Skeletal muscle satellite cell (primary cell): ENCODE results near the gene MYH10.

ENCODE experiments used
- H3K27me3 ChIP-seq: 2 replicates; pipeline ENCODE4 v1.7.0; 2013; ENCODE audit warnings: low read length; ENCODE audit not compliant: control insufficient read depth, insufficient read depth
- H3K36me3 ChIP-seq: 2 replicates; pipeline ENCODE4 v1.7.0; 2013; ENCODE audit warnings: mild to moderate bottlenecking, control low read depth, low read length; ENCODE audit not compliant: insufficient read depth
- H3K4me1 ChIP-seq: 2 replicates; pipeline ENCODE4 v1.7.0; 2013; ENCODE audit warnings: low read length; ENCODE audit not compliant: control insufficient read depth, insufficient read depth
- H3K4me2 ChIP-seq: 2 replicates; pipeline ENCODE4 v1.7.0; 2013; ENCODE audit warnings: mild to moderate bottlenecking, low read length
- H3K4me3 ChIP-seq: 2 replicates; pipeline ENCODE4 v1.7.0; 2013; ENCODE audit warnings: low read length
- H3K9ac ChIP-seq: 2 replicates; pipeline ENCODE4 v1.7.0; 2013; ENCODE audit warnings: mild to moderate bottlenecking, low read depth, low read length, moderate library complexity
- H3K9me3 ChIP-seq: replicated peaks from 2 replicates; pipeline ENCODE4 v1.7.0; 2013; ENCODE audit warnings: mild to moderate bottlenecking, control low read depth, low read length

Gene MYH10

DNA sequence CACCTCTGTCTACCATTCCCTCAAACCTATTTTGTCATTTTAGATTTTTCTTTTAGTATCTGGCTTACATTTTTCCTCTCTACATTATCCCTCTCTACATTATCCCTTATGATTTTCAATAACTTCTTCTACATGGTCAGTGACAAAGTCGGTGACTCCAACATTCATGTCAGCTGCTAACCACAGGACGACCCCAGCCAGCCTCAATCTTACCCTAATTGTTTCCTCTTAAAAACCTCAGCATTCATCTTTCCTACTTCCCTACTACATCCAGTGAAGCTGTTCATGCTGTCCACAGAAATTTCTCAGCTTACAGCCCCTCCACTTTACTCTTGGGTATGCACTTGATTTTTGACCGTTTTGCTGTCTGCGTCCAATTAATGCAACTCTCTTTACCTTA, 8.3 kb downstream of the MYH10 start:
- H3K4me3 ChIP-seq: no peak overlapping the region
- H3K36me3 ChIP-seq: peaks cover 7% of the 10 kb centered on the region
- no peak overlapping the region for H3K4me2 ChIP-seq
- no peak overlapping the region for H3K9ac ChIP-seq
- no peaks in the 10 kb centered on the region for H3K27me3 ChIP-seq
- no peaks in the 10 kb centered on the region for H3K9me3 ChIP-seq
- H3K4me1 ChIP-seq: peaks cover 16% of the 10 kb centered on the region

DNA sequence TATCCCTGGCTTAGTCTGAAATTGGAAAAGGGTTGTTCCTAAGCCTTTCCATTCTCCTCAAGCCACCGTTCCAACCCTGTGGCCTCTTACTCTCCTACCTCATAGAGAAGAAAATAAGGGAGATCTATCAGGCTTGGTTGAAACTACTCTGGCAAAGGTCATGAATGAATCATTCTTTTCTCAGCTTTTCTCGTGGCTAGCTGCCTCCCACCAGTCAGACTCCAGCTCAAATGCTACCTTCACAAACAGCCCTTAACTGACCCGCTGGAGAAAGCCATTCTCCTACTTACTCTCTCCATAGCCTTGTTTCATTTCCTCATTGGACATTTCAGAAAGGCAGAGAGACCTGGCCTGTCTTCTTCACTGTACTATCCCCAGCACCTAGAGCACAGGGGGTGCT, 8.9 kb downstream of the MYH10 start:
- Histone ChIP-seq H3K9me3 (no peaks in the 10 kb centered on the region), H3K9ac (no peak overlapping the region), H3K4me2 (no peak overlapping the region), H3K27me3 (no peaks in the 10 kb centered on the region), H3K4me3 (no peak overlapping the region), H3K4me1 (peaks cover 16% of the 10 kb centered on the region), H3K36me3 (peaks cover 7% of the 10 kb centered on the region)

DNA sequence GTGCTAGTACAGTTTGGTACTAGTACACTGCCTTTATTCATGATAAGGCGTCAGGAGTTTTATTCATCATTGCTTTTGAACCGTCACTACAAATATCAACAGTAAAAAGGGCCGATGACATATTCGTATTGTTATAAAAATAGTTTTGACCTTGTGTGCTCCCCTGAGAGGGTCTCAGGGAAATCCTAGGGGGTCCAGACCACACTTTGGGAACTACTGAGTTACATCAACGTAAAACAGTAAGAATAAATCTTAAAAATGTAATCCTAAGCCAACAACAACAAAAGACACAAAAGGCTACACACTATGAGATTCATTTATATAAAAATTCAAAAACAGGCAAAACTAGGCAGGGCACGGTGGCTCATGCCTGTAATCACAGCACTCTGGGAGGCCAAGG, 11.2 kb downstream of the MYH10 start:
- Histone ChIP-seq H3K4me2 (no peak overlapping the region), H3K9me3 (no peaks in the 10 kb centered on the region), H3K9ac (no peak overlapping the region), H3K27me3 (no peaks in the 10 kb centered on the region), H3K4me1 (peaks cover 14% of the 10 kb centered on the region), H3K36me3 (peaks cover 7% of the 10 kb centered on the region), H3K4me3 (no peak overlapping the region)

- Histone ChIP-seq H3K4me1 (peaks cover 10% of the 10 kb centered on the region), H3K9ac (no peak overlapping the region), H3K36me3 (peaks cover 7% of the 10 kb centered on the region), H3K4me3 (no peak overlapping the region), H3K4me2 (no peak overlapping the region), H3K27me3 (no peaks in the 10 kb centered on the region), H3K9me3 (no peaks in the 10 kb centered on the region)
These were observed 11.7 kb downstream of the MYH10 start for GRCh38 chr17:8618825-8619224.

- no peaks in the 10 kb centered on the region for H3K36me3 ChIP-seq
- peaks cover 9% of the 10 kb centered on the region for H3K4me1 ChIP-seq
- no peak overlapping the region for H3K9ac ChIP-seq
- no peaks in the 10 kb centered on the region for H3K9me3 ChIP-seq
- H3K27me3 ChIP-seq: no peaks in the 10 kb centered on the region
- no peak overlapping the region for H3K4me3 ChIP-seq
- no peak overlapping the region for H3K4me2 ChIP-seq
These were observed 15.5 kb downstream of the MYH10 start for GRCh38 chr17:8614988-8615387.

DNA sequence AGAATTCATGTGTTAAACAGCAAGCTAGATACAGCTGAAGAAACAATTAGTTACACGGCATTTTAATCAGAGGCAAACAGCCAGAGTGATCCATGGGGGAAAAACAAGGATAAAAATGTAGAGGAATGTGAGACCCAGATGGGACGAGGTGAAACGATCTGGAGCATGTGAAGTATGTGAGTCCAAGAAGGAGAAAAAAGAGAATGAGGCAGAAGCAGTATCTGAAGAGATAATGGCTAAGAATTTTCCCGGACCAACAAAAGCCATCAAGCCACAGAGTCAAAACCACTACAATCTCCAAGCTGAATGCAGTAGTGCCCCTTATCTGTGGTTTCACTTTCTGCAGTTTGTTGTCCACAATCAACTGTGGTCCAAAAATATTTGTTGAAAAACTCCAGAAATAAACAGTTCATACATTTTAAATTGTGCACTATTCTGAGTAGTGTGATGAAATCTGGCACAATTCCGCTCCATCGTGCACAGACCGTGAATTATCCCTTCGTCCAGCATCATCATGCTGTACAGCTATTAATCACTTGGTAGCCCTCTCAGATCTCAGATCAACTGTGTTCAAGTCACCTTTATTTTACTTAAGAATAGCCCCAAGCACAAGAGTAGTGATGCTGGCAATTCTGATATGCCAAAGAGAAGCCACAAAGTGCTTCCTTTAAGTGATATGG, 18.8 kb downstream of the MYH10 start:
- H3K27me3 ChIP-seq: no peaks in the 10 kb centered on the region
- H3K9ac ChIP-seq: peak overlapping the region; percentile 55
- peaks cover 9% of the 10 kb centered on the region for H3K4me1 ChIP-seq
- H3K9me3 ChIP-seq: no peaks in the 10 kb centered on the region
- H3K36me3 ChIP-seq: no peaks in the 10 kb centered on the region
- peak overlapping the region; percentile 53 for H3K4me3 ChIP-seq
- H3K4me2 ChIP-seq: peak overlapping the region; percentile 75

GRCh38 chr17:8611137-8611536, 19.4 kb downstream of the MYH10 start:
- peaks cover 9% of the 10 kb centered on the region for H3K4me1 ChIP-seq
- H3K4me3 ChIP-seq: peak overlapping the region; percentile 53
- H3K9me3 ChIP-seq: no peaks in the 10 kb centered on the region
- H3K27me3 ChIP-seq: no peaks in the 10 kb centered on the region
- H3K4me2 ChIP-seq: peak overlapping the region; percentile 75
- H3K9ac ChIP-seq: peak overlapping the region; percentile 55
- H3K36me3 ChIP-seq: no peaks in the 10 kb centered on the region

GRCh38 chr17:8610558-8610957, 20.0 kb downstream of the MYH10 start:
- Histone ChIP-seq H3K36me3 (no peaks in the 10 kb centered on the region), H3K9me3 (no peaks in the 10 kb centered on the region), H3K4me1 (peaks cover 9% of the 10 kb centered on the region), H3K27me3 (no peaks in the 10 kb centered on the region), H3K9ac (no peak overlapping the region), H3K4me2 (no peak overlapping the region), H3K4me3 (no peak overlapping the region)

DNA sequence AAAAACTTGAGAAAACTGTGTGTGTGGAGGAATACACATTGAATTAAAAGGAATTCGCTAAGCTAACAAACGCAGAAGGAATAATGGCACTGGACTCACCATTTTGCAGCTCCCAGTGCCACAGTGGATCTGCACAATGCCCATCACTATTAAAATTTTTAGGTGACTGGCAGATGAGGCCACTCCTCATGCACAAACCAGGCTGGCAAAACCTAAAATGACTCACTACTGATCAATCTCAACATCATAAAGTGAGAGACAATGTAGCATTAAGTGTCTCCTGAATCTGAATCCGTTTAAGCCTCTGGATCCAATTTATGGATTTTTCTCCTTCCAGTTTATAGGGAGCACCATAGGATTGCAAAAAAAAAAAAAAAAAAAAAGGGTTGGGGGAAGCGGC, 20.6 kb downstream of the MYH10 start:
- peaks cover 9% of the 10 kb centered on the region for H3K4me1 ChIP-seq
- no peaks in the 10 kb centered on the region for H3K27me3 ChIP-seq
- no peaks in the 10 kb centered on the region for H3K9me3 ChIP-seq
- H3K4me3 ChIP-seq: no peak overlapping the region
- H3K4me2 ChIP-seq: no peak overlapping the region
- no peaks in the 10 kb centered on the region for H3K36me3 ChIP-seq
- no peak overlapping the region for H3K9ac ChIP-seq

GRCh38 chr17:8608001-8608400, 22.5 kb downstream of the MYH10 start:
- H3K4me1 ChIP-seq: peaks cover 9% of the 10 kb centered on the region
- H3K9me3 ChIP-seq: no peaks in the 10 kb centered on the region
- no peak overlapping the region for H3K4me3 ChIP-seq
- no peak overlapping the region for H3K9ac ChIP-seq
- H3K36me3 ChIP-seq: no peaks in the 10 kb centered on the region
- H3K4me2 ChIP-seq: no peak overlapping the region
- H3K27me3 ChIP-seq: no peaks in the 10 kb centered on the region

DNA sequence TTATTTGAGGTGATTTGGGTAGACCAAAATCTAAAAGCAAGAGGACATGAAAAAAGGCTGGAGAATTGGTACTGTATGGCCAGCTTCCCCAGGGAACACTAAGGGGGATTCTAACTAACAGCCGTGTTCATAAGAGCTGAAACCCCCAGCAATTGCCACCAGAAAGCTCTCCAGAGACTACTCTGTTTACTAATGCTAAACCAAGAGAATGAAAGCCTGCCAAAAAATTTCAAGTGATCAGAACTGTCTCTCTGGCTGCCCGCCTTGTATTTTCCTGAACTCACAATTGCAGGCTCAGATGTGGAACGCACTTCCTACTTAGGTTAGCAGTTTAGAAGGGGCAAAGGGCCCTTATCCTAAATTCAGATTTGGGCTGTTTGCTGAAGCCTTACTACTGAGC, 24.1 kb downstream of the MYH10 start:
- no peaks in the 10 kb centered on the region for H3K36me3 ChIP-seq
- no peak overlapping the region for H3K9ac ChIP-seq
- no peak overlapping the region for H3K4me2 ChIP-seq
- no peaks in the 10 kb centered on the region for H3K27me3 ChIP-seq
- H3K4me3 ChIP-seq: no peak overlapping the region
- H3K4me1 ChIP-seq: peaks cover 6% of the 10 kb centered on the region
- H3K9me3 ChIP-seq: no peaks in the 10 kb centered on the region

DNA sequence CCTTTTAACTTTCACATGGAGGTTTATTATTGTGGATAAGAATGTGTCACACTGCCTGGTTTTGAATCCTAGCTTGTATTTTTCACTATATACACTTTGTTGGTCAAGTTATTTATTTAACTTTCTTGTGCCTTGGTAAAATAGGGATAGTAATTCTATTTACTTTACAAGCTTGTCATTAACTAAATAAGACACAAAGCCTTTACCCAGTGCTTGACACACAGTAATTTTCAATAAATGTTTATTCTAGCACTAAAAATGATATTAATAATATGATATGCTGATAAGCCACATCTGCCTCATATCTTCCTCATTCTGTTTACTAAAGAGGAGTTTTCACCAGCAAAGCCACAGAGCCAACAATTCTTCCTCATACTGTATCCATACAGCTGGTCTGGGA, 27.8 kb downstream of the MYH10 start:
- Histone ChIP-seq H3K9me3 (no peaks in the 10 kb centered on the region), H3K36me3 (no peaks in the 10 kb centered on the region), H3K9ac (no peak overlapping the region), H3K4me1 (no peaks in the 10 kb centered on the region), H3K4me2 (no peak overlapping the region), H3K27me3 (no peaks in the 10 kb centered on the region), H3K4me3 (no peak overlapping the region)
